Skin epidermis (tissue), 12 donors: ENCODE data around the gene NKD1.

Experiments used
- H3K27ac ChIP-seq, 21 experiments: fragments of 200-600 bp; sonication (generic) in 11 of 21; one replicate each; pipeline ENCODE4 v1.5.0; 2020; ENCODE audit warnings: mild to moderate bottlenecking in 3 of 21, inconsistent platforms in 2 of 21, moderate library complexity in 2 of 21
- H3K4me3 ChIP-seq, 7 experiments: fragments of 200-600 bp; sonication (generic) in 2 of 7; one replicate each; pipeline ENCODE4 v1.5.0; 2020; ENCODE audit warnings: inconsistent platforms in 2 of 7, mild to moderate bottlenecking in 2 of 7, moderate library complexity in 1 of 7

NKD1 gene

GRCh38 chr16:50653633-50654519, 105.7 kb downstream of the NKD1 start:
- Histone ChIP-seq H3K27ac (no peak overlapping the region), H3K4me3 (no peak overlapping the region)

- Histone ChIP-seq H3K4me3 (no peak overlapping the region), H3K27ac (no peak overlapping the region)
Observed at GRCh38 chr16:50655558-50656055, 107.4 kb downstream of the NKD1 start.

GRCh38 chr16:50657241-50657640, 109.0 kb downstream of the NKD1 start:
- H3K4me3 ChIP-seq: no peak overlapping the region
- H3K27ac ChIP-seq: no peak overlapping the region

- Histone ChIP-seq H3K4me3 (no peak overlapping the region), H3K27ac (no peak overlapping the region)
Observed at GRCh38 chr16:50659806-50660205, 111.6 kb downstream of the NKD1 start.

- Histone ChIP-seq H3K4me3 (no peak overlapping the region), H3K27ac (no peak overlapping the region)
Observed at GRCh38 chr16:50662306-50662940, 114.2 kb downstream of the NKD1 start.

- Histone ChIP-seq H3K4me3 (no peak overlapping the region), H3K27ac (peak overlapping the region in 1 of 21 experiments; percentile 81)
Observed at GRCh38 chr16:50664270-50664669, 116.1 kb downstream of the NKD1 start.

- H3K4me3 ChIP-seq: peak overlapping the region; percentile 16 to 43 (median 33)
- peak overlapping the region in 19 of 21 experiments; percentile 1 to 81 (median 69) for H3K27ac ChIP-seq
Observed at GRCh38 chr16:50665128-50665878, 117.1 kb downstream of the NKD1 start.

- no peak overlapping the region for H3K4me3 ChIP-seq
- peak overlapping the region in 17 of 21 experiments; percentile 0 to 74 (median 48) for H3K27ac ChIP-seq
Observed at GRCh38 chr16:50666658-50667496, 118.7 kb downstream of the NKD1 start.

- H3K27ac ChIP-seq: peak overlapping the region in 18 of 21 experiments; percentile 0 to 74 (median 49)
- H3K4me3 ChIP-seq: no peak overlapping the region
Observed at GRCh38 chr16:50667497-50668367, 119.5 kb downstream of the NKD1 start.

GRCh38 chr16:50668368-50669008, 120.3 kb downstream of the NKD1 start:
- H3K27ac ChIP-seq: peak overlapping the region in 16 of 21 experiments; percentile 8 to 74 (median 54)

GRCh38 chr16:50669741-50670140, 121.5 kb downstream of the NKD1 start:
- Histone ChIP-seq H3K27ac (no peak overlapping the region), H3K4me3 (no peak overlapping the region)

More at GRCh38 chr16:50668368-50669008, 120.3 kb downstream of the NKD1 start:
- no peak overlapping the region for H3K4me3 ChIP-seq

GRCh38 chr16:50670476-50670875, 122.3 kb downstream of the NKD1 start:
- H3K27ac ChIP-seq: no peak overlapping the region
- H3K4me3 ChIP-seq: no peak overlapping the region

GRCh38 chr16:50671644-50672260, 123.6 kb downstream of the NKD1 start:
- H3K4me3 ChIP-seq: no peak overlapping the region
- H3K27ac ChIP-seq: no peak overlapping the region

- no peak overlapping the region for H3K4me3 ChIP-seq
- H3K27ac ChIP-seq: no peak overlapping the region
Observed at GRCh38 chr16:50673496-50674275, 125.5 kb downstream of the NKD1 start.

GRCh38 chr16:50674831-50675230, 126.6 kb downstream of the NKD1 start:
- H3K27ac ChIP-seq: no peak overlapping the region

More at GRCh38 chr16:50674831-50675230, 126.6 kb downstream of the NKD1 start:
- no peak overlapping the region for H3K4me3 ChIP-seq
